ENCODE data around the gene TMEM121. TPM values are rescaled to one million over a fixed set of nuclear protein-coding genes. Genes with fewer than 3 reads are reported as not detected.
A peak's percentile ranks its signal among the peaks of the same experiment; 100 is the strongest.

TMEM121 gene
- total RNA-seq, 1 donor from 2014 or later, result 4.0 TPM

- Histone ChIP-seq H3K9me3 (ENCODE audit: insufficient read depth, low read depth, low read length) (no peaks in the 10 kb centered on the region), H3K4me3 (ENCODE audit: insufficient read depth, low read depth, low read length) (peak overlapping the region; percentile 45), H3K36me3 (ENCODE audit: insufficient read depth, low read length) (no peaks in the 10 kb centered on the region), H3K27me3 (ENCODE audit: insufficient read depth, low read length) (no peaks in the 10 kb centered on the region), H3K79me2 (ENCODE audit: insufficient read depth, low read length) (peaks cover 14% of the 10 kb centered on the region), H3K4me1 (ENCODE audit: insufficient read depth, low read length) (peaks cover 33% of the 10 kb centered on the region), H3K4me2 (ENCODE audit: low read length) (peak overlapping the region; percentile 90), H3K27ac (ENCODE audit: low read depth, low read length) (peak overlapping the region; percentile 99), H4K20me1 (ENCODE audit: insufficient read depth, low read length) (peaks cover 11% of the 10 kb centered on the region), H3K9ac (ENCODE audit: low read length) (peak overlapping the region; percentile 97), H2AFZ (ENCODE audit: low read depth, low read length) (peak overlapping the region; percentile 44)
- H3K27ac Mint-ChIP-seq (ENCODE audit: unreplicated experiment), result peak overlapping the region; percentile 85
- no peaks in the 10 kb centered on the region for H3K9me3 Mint-ChIP-seq (ENCODE audit: unreplicated experiment)
- peaks cover 3% of the 10 kb centered on the region for H3K36me3 Mint-ChIP-seq (ENCODE audit: low read depth, unreplicated experiment)
- DNase-seq (ENCODE audit: low read depth), result peak; percentile 62
- H3K4me3 Mint-ChIP-seq (ENCODE audit: unreplicated experiment), result no peak overlapping the region
- no peak for TF ChIP-seq EZH2 (IDR thresholded peaks at IDR 0.05; ENCODE audit: insufficient read depth, low read length)
- TF ChIP-seq CTCF (IDR thresholded peaks at IDR 0.05; ENCODE audit: insufficient read depth, low read depth, low read length), result peak; percentile 88
- H3K4me1 Mint-ChIP-seq (ENCODE audit: low read depth, unreplicated experiment), result peaks cover 16% of the 10 kb centered on the region
- no peak for FAIRE-seq
- peaks cover 6% of the 10 kb centered on the region for H3K27me3 Mint-ChIP-seq (ENCODE audit: low read depth, unreplicated experiment)
These were observed 45.3 kb upstream of the TMEM121 start for GRCh38 chr14:105480807-105481801.

- no peak overlapping the region for H3K4me3 ChIP-seq (ENCODE audit: insufficient read depth, low read depth, low read length)
- FAIRE-seq, result peak; percentile 86
- H3K27me3 Mint-ChIP-seq (ENCODE audit: low read depth, unreplicated experiment), result peaks cover 6% of the 10 kb centered on the region
- no peak overlapping the region for H2AFZ ChIP-seq (ENCODE audit: low read depth, low read length)
- peaks cover 6% of the 10 kb centered on the region for H3K27me3 ChIP-seq (ENCODE audit: insufficient read depth, low read length)
- peak overlapping the region; percentile 99 for H3K27ac Mint-ChIP-seq (ENCODE audit: unreplicated experiment)
- H3K9ac ChIP-seq (ENCODE audit: low read length), result peak overlapping the region; percentile 97
- H3K36me3 ChIP-seq (ENCODE audit: insufficient read depth, low read length), result no peaks in the 10 kb centered on the region
- H3K79me2 ChIP-seq (ENCODE audit: insufficient read depth, low read length), result peaks cover 5% of the 10 kb centered on the region
- no peaks in the 10 kb centered on the region for H3K9me3 Mint-ChIP-seq (ENCODE audit: unreplicated experiment)
- peak; percentile 88 for DNase-seq (ENCODE audit: low read depth)
- no peak for TF ChIP-seq EZH2 (IDR thresholded peaks at IDR 0.05; ENCODE audit: insufficient read depth, low read length)
- no peak for TF ChIP-seq CTCF (IDR thresholded peaks at IDR 0.05; ENCODE audit: insufficient read depth, low read depth, low read length)
- H3K4me1 Mint-ChIP-seq (ENCODE audit: low read depth, unreplicated experiment), result peaks cover 16% of the 10 kb centered on the region
- no peaks in the 10 kb centered on the region for H3K9me3 ChIP-seq (ENCODE audit: insufficient read depth, low read depth, low read length)
- peak overlapping the region; percentile 90 for H3K4me2 ChIP-seq (ENCODE audit: low read length)
- peak overlapping the region; percentile 99 for H3K27ac ChIP-seq (ENCODE audit: low read depth, low read length)
- peaks cover 3% of the 10 kb centered on the region for H3K36me3 Mint-ChIP-seq (ENCODE audit: low read depth, unreplicated experiment)
- peaks cover 26% of the 10 kb centered on the region for H3K4me1 ChIP-seq (ENCODE audit: insufficient read depth, low read length)
- H4K20me1 ChIP-seq (ENCODE audit: insufficient read depth, low read length), result peaks cover 5% of the 10 kb centered on the region
- peak overlapping the region; percentile 64 for H3K4me3 Mint-ChIP-seq (ENCODE audit: unreplicated experiment)
These were observed 44.4 kb upstream of the TMEM121 start for GRCh38 chr14:105481886-105482457.
